Kidney epithelial cell (primary cell): Measurements from ENCODE around the gene ADAMTS4. TPM values are rescaled to one million over a fixed set of nuclear protein-coding genes. Genes with fewer than 3 reads are reported as not detected.

ENCODE experiments used
- DNase-seq: peaks from one replicate; pipeline ENCODE4 v3.0.0-alpha.2; 2010; ENCODE audit warnings: low read depth
- H3K27me3 ChIP-seq: 2 replicates; pipeline ENCODE4 v1.6.0; 2011; ENCODE audit warnings: low read length; ENCODE audit not compliant: control insufficient read depth, insufficient read depth
- H3K36me3 ChIP-seq: 2 replicates; pipeline ENCODE4 v1.5.1; 2011; ENCODE audit warnings: low read length; ENCODE audit not compliant: control insufficient read depth, insufficient read depth
- H3K4me3 ChIP-seq: 2 replicates; pipeline ENCODE4 v1.5.1; 2011; ENCODE audit warnings: low read depth, mild to moderate bottlenecking, control low read depth, low read length
- CTCF ChIP-seq: IDR thresholded peaks from 2 replicates; pipeline ENCODE4 v1.5.1; 2011; ENCODE audit warnings: mild to moderate bottlenecking, moderate library complexity, low read length, control low read depth, inconsistent platforms; ENCODE audit not compliant: insufficient read depth, poor library complexity, severe bottlenecking
- total RNA-seq: library from RNA; depleted of rRNA; stranded (reverse); fragments of >200 nt; gene quantifications from 2 replicates; pipeline ENCODE4 v1.2.3, GENCODE V29; 2015

Gene ADAMTS4
- total RNA-seq, 1 donor from 2014 or later, result 0.33 TPM

GRCh38 chr1:161207173-161207572 lies 8.3 kb upstream of the ADAMTS4 start:
- no peak for TF ChIP-seq CTCF
- DNase-seq, result no peak
- H3K4me3 ChIP-seq, result no peak overlapping the region
- peaks cover 4% of the 10 kb centered on the region for H3K36me3 ChIP-seq
- no peaks in the 10 kb centered on the region for H3K27me3 ChIP-seq

GRCh38 chr1:161206411-161207140 lies 7.7 kb upstream of the ADAMTS4 start:
- DNase-seq, result no peak
- no peak overlapping the region for H3K4me3 ChIP-seq
- no peaks in the 10 kb centered on the region for H3K27me3 ChIP-seq
- peaks cover 4% of the 10 kb centered on the region for H3K36me3 ChIP-seq
- no peak for TF ChIP-seq CTCF

GRCh38 chr1:161201836-161202712 lies 3.2 kb upstream of the ADAMTS4 start, which contains the start of gene NDUFS2:
Gene NDUFS2, plus strand, starts transcription at chr1:161202367. Its CDS starts 19 bp downstream, at chr1:161202386.
- peak; percentile 45 for TF ChIP-seq CTCF
- peak; percentile 97 for DNase-seq
- peaks cover 3% of the 10 kb centered on the region for H3K27me3 ChIP-seq
- H3K4me3 ChIP-seq, result peak within 1 kb of the TSS; percentile 93
- H3K36me3 ChIP-seq, result peaks cover under 1% of the 10 kb centered on the region

- DNase-seq, result no peak
- no peak overlapping the region for H3K4me3 ChIP-seq
- no peak for TF ChIP-seq CTCF
- peaks cover 3% of the 10 kb centered on the region for H3K27me3 ChIP-seq
- no peaks in the 10 kb centered on the region for H3K36me3 ChIP-seq
Measured at GRCh38 chr1:161200992-161201835, 2.4 kb upstream of the ADAMTS4 start.

GRCh38 chr1:161200421-161200991 lies 1.7 kb upstream of the ADAMTS4 start:
- H3K4me3 ChIP-seq, result no peak overlapping the region
- H3K27me3 ChIP-seq, result peaks cover 3% of the 10 kb centered on the region
- TF ChIP-seq CTCF, result no peak
- no peaks in the 10 kb centered on the region for H3K36me3 ChIP-seq
- DNase-seq, result no peak
